ENCODE data around the gene BTBD9. TPM values are rescaled to one million over a fixed set of nuclear protein-coding genes. Genes with fewer than 3 reads are reported as not detected.

The BTBD9 gene
- polyA plus RNA-seq, 1 donor (not counting 4 experiments of a cell fraction or from before 2014, with no cell fraction given), result 6.8 TPM

DNA sequence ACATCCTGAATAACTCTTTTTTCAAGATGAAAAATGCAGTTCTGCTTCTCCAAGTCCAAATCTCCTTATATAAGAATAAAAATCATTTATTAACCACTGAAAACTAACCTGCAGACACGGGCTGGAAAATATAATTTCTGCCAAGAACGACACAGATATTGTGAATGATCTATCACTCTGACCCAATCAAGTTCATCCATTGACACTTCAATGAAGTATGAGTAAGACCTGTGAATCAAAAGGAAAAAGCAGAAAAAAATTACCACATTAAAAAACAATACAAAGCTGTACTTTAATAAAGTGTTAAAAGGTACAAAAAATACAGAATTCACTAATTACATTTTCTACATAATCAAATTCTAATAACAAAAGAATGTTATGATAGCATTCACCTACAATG, 62.2 kb downstream of the BTBD9 start:
- Histone ChIP-seq H3K4me2 (ENCODE audit: control insufficient read depth, extremely low read depth, insufficient read depth, low read depth, low read length) (no peak overlapping the region), H2AFZ (ENCODE audit: control insufficient read depth, low read length) (no peak overlapping the region), H3K79me2 (ENCODE audit: control insufficient read depth, insufficient read depth, low read length) (no peaks in the 10 kb centered on the region), H3K9me1 (ENCODE audit: control insufficient read depth, extremely low read depth, insufficient read depth, low read length) (no peaks in the 10 kb centered on the region), H3K27ac (ENCODE audit: control insufficient read depth, insufficient read depth, low read length) (no peak overlapping the region), H3K4me1 (ENCODE audit: control insufficient read depth, extremely low read depth, insufficient read depth, low read length) (no peaks in the 10 kb centered on the region), H3K4me3 (ENCODE audit: control insufficient read depth in 2 of 3, extremely low read depth in 1 of 3, insufficient read depth in 2 of 3, low read depth in 1 of 3, low read length in 3 of 3) (no peak overlapping the region), H3K9ac (ENCODE audit: control insufficient read depth, extremely low read depth, insufficient read depth, low read length) (no peak overlapping the region), H3K36me3 (ENCODE audit: control insufficient read depth in 2 of 2, extremely low read depth in 1 of 2, insufficient read depth in 2 of 2, low read length in 2 of 2) (peaks cover 0 to 1% of the 10 kb centered on the region in 2 experiments), H4K20me1 (ENCODE audit: control insufficient read depth, extremely low read depth, insufficient read depth, low read length) (no peaks in the 10 kb centered on the region), H3K27me3 (ENCODE audit: control insufficient read depth, extremely low read depth, insufficient read depth, low read length) (no peaks in the 10 kb centered on the region), H3K9me3 (ENCODE audit: control insufficient read depth, low read depth, low read length) (no peaks in the 10 kb centered on the region)
- dilution Hi-C loops (cut with MboI; ENCODE audit: extremely low pct_ligation_motif_present, low sequenced_read_pairs), result no loop called here
- TF ChIP-seq EZH2 (IDR thresholded peaks at IDR 0.05; ENCODE audit: low read length) (no peak), CTCF (optimal IDR thresholded peaks at IDR 0.05 in 1 of 3, IDR thresholded peaks at IDR 0.05 in 1 of 3, conservative IDR thresholded peaks at IDR 0.05 in 1 of 3; ENCODE audit: extremely low read depth in 1 of 3, insufficient read depth in 2 of 3, low read length in 3 of 3) (no peak)
- no peak for FAIRE-seq
- no peak for DNase-seq (ENCODE audit: low read depth, low spot score)

- FAIRE-seq (no peak), DNase-seq (ENCODE audit: low read depth, low spot score) (no peak)
- TF ChIP-seq CTCF (optimal IDR thresholded peaks at IDR 0.05 in 1 of 3, IDR thresholded peaks at IDR 0.05 in 1 of 3, conservative IDR thresholded peaks at IDR 0.05 in 1 of 3; ENCODE audit: extremely low read depth in 1 of 3, insufficient read depth in 2 of 3, low read length in 3 of 3) (no peak), EZH2 (IDR thresholded peaks at IDR 0.05; ENCODE audit: low read length) (no peak)
- Histone ChIP-seq H3K9me1 (ENCODE audit: control insufficient read depth, extremely low read depth, insufficient read depth, low read length) (no peaks in the 10 kb centered on the region), H3K4me3 (ENCODE audit: control insufficient read depth in 2 of 3, extremely low read depth in 1 of 3, insufficient read depth in 2 of 3, low read depth in 1 of 3, low read length in 3 of 3) (no peak overlapping the region), H2AFZ (ENCODE audit: control insufficient read depth, low read length) (no peak overlapping the region), H4K20me1 (ENCODE audit: control insufficient read depth, extremely low read depth, insufficient read depth, low read length) (no peaks in the 10 kb centered on the region), H3K9me3 (ENCODE audit: control insufficient read depth, low read depth, low read length) (no peaks in the 10 kb centered on the region), H3K27me3 (ENCODE audit: control insufficient read depth, extremely low read depth, insufficient read depth, low read length) (no peaks in the 10 kb centered on the region), H3K9ac (ENCODE audit: control insufficient read depth, extremely low read depth, insufficient read depth, low read length) (no peak overlapping the region), H3K79me2 (ENCODE audit: control insufficient read depth, insufficient read depth, low read length) (no peaks in the 10 kb centered on the region), H3K27ac (ENCODE audit: control insufficient read depth, insufficient read depth, low read length) (no peak overlapping the region), H3K4me2 (ENCODE audit: control insufficient read depth, extremely low read depth, insufficient read depth, low read depth, low read length) (no peak overlapping the region), H3K4me1 (ENCODE audit: control insufficient read depth, extremely low read depth, insufficient read depth, low read length) (no peaks in the 10 kb centered on the region), H3K36me3 (ENCODE audit: control insufficient read depth in 2 of 2, extremely low read depth in 1 of 2, insufficient read depth in 2 of 2, low read length in 2 of 2) (peaks cover 0 to 1% of the 10 kb centered on the region in 2 experiments)
- dilution Hi-C loops (cut with MboI; ENCODE audit: extremely low pct_ligation_motif_present, low sequenced_read_pairs), result no loop called here
These were observed 65.8 kb downstream of the BTBD9 start for GRCh38 chr6:38573801-38574395.
